Measurements from ENCODE around the gene ST3GAL3.

The ST3GAL3 gene

DNA sequence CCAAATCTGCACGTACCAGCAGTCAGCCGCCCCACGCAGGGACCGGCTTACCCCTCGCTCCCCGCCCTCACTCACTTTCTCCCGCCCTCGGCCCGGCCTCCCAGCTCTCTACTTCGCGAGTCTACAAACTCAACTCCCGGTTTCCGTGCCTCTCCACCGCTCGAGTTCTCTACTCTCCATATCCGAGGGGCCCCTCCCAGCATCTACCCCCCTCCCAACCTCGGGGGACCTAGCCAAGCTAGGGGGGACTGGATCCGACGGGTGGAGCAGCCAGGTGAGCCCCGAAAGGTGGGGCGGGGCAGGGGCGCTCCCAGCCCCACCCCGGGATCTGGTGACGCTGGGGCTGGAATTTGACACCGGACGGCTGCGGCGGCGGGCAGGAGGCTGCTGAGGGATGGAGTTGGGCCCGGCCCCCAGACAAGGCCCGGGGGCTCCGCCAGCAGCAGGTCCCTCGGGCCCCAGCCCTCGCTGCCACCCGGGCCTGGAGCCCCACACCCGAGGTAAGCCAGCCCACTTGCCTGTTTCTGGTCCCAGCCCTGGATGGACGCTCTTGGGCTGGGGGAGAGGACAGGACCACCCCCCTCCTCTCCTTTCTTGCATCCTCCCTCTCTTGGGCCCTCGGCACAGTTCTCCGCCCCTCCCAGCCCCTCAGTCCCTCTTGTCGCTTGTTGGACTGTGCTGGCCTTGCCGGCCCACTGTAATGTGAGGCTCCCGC, 226.2 kb downstream of the ST3GAL3 start, which contains the start of gene ARTN:
TSS of gene ARTN (plus strand) at position 416 of the 715 bp plus-strand sequence. CDS start 1,856 bp downstream, outside the sequence.
- no peak for DNase-seq (ENCODE audit: low read depth)
- TF ChIP-seq, protein P1, sequence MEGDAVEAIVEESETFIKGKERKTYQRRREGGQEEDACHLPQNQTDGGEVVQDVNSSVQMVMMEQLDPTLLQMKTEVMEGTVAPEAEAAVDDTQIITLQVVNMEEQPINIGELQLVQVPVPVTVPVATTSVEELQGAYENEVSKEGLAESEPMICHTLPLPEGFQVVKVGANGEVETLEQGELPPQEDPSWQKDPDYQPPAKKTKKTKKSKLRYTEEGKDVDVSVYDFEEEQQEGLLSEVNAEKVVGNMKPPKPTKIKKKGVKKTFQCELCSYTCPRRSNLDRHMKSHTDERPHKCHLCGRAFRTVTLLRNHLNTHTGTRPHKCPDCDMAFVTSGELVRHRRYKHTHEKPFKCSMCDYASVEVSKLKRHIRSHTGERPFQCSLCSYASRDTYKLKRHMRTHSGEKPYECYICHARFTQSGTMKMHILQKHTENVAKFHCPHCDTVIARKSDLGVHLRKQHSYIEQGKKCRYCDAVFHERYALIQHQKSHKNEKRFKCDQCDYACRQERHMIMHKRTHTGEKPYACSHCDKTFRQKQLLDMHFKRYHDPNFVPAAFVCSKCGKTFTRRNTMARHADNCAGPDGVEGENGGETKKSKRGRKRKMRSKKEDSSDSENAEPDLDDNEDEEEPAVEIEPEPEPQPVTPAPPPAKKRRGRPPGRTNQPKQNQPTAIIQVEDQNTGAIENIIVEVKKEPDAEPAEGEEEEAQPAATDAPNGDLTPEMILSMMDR (IDR thresholded peaks at IDR 0.05; ENCODE audit: insufficient read depth, low read depth, low read length, missing control alignments): no peak
- H3K4me3 ChIP-seq (ENCODE audit: low read depth, low read length): no peak within 1 kb of the TSS

DNA sequence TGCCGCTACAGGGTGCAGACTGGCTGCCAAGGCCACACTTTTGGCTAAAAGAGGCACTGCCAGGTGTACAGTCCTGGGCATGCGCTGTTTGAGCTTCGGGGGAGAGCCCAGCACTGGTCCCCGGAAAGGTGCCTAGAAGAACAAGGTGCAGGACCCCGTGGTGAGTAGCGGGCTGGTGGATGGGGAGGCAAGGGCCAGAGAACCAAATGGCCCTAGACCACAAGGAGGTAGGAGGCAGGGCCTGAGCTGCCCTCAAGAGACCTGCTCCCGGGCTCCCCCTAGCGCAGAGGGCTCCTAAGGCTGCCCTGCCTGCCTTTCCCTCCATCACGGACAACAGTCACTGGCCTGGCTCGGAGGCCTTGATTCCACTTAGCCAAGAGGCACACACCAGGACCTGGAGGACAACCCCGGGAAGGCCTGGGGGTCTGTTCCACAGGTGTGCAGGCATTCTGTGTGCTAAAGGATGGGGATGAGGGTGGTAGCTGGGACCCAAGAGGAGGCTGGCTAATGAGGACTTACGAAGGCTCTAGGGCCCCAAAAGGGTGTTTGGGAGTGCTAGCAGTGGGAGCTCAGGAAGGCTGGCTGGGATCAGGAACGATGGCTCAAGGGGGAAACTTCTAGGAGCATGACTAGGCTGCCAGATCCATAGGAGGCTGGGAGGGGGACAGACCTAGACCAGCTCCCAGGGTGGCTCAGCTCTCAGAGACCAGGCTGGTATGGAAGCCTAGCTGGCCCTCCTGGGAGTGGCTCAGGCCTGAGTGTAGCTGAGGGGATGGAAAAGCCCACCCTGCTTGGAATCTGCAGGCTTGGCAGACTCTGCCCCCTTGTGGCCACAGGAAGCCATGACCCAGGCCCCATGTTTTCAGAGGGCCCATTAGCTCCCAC, 227.0 kb downstream of the ST3GAL3 start:
- no peak overlapping the region for H3K4me3 ChIP-seq (ENCODE audit: low read depth, low read length)
- DNase-seq (ENCODE audit: low read depth): peak; percentile 69
- TF ChIP-seq, protein P1 (IDR thresholded peaks at IDR 0.05; ENCODE audit: insufficient read depth, low read depth, low read length, missing control alignments): peak; percentile 88

DNA sequence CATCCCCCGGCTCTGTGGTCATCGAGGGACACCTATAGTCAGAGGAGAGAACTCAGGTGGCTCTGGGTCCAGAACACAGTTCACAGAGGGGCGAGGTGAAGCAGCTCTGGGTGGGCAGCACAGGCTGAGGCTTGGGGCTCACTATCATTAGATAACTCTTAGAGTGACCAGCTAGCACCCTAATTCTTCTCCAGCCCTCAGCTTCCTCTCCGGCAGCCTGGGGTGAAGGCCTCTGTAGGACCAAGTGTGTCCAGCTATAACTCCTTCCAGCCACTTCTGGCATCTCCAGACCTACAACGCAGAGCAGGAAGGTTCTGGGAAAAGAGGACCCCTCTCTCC, 227.6 kb downstream of the ST3GAL3 start:
- DNase-seq (ENCODE audit: low read depth): no peak
- TF ChIP-seq, protein P1 (IDR thresholded peaks at IDR 0.05; ENCODE audit: insufficient read depth, low read depth, low read length, missing control alignments): no peak
- no peak overlapping the region for H3K4me3 ChIP-seq (ENCODE audit: low read depth, low read length)

DNA sequence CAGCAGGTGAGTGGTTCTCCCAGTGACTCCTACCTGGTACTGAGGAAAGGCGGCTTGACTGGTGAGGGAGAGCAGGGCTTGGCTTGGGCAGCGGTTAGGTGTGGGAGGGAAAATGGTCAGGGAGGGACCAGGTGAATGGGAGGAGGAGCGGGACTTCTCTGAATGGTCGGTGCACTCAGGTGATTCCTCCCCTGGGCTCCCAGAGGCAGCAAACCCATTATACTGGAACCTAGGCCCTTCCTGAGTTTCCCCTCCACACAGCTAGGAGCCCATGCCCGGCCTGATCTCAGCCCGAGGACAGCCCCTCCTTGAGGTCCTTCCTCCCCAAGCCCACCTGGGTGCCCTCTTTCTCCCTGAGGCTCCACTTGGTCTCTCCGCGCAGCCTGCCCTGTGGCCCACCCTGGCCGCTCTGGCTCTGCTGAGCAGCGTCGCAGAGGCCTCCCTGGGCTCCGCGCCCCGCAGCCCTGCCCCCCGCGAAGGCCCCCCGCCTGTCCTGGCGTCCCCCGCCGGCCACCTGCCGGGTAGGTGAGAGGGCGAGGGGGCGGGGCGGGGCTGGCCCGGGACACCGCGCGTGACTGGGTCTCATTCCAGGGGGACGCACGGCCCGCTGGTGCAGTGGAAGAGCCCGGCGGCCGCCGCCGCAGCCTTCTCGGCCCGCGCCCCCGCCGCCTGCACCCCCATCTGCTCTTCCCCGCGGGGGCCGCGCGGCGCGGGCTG, 228.5 kb downstream of the ST3GAL3 start:
- no peak for DNase-seq (ENCODE audit: low read depth)
- TF ChIP-seq, protein P1 (IDR thresholded peaks at IDR 0.05; ENCODE audit: insufficient read depth, low read depth, low read length, missing control alignments): no peak
- no peak overlapping the region for H3K4me3 ChIP-seq (ENCODE audit: low read depth, low read length)

DNA sequence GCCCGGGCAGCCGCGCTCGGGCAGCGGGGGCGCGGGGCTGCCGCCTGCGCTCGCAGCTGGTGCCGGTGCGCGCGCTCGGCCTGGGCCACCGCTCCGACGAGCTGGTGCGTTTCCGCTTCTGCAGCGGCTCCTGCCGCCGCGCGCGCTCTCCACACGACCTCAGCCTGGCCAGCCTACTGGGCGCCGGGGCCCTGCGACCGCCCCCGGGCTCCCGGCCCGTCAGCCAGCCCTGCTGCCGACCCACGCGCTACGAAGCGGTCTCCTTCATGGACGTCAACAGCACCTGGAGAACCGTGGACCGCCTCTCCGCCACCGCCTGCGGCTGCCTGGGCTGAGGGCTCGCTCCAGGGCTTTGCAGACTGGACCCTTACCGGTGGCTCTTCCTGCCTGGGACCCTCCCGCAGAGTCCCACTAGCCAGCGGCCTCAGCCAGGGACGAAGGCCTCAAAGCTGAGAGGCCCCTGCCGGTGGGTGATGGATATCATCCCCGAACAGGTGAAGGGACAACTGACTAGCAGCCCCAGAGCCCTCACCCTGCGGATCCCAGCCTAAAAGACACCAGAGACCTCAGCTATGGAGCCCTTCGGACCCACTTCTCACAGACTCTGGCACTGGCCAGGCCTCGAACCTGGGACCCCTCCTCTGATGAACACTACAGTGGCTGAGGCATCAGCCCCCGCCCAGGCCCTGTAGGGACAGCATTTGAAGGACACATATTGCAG, 229.3 kb downstream of the ST3GAL3 start:
- TF ChIP-seq, protein P1 (IDR thresholded peaks at IDR 0.05; ENCODE audit: insufficient read depth, low read depth, low read length, missing control alignments): no peak
- DNase-seq (ENCODE audit: low read depth): no peak
- H3K4me3 ChIP-seq (ENCODE audit: low read depth, low read length): no peak overlapping the region

DNA sequence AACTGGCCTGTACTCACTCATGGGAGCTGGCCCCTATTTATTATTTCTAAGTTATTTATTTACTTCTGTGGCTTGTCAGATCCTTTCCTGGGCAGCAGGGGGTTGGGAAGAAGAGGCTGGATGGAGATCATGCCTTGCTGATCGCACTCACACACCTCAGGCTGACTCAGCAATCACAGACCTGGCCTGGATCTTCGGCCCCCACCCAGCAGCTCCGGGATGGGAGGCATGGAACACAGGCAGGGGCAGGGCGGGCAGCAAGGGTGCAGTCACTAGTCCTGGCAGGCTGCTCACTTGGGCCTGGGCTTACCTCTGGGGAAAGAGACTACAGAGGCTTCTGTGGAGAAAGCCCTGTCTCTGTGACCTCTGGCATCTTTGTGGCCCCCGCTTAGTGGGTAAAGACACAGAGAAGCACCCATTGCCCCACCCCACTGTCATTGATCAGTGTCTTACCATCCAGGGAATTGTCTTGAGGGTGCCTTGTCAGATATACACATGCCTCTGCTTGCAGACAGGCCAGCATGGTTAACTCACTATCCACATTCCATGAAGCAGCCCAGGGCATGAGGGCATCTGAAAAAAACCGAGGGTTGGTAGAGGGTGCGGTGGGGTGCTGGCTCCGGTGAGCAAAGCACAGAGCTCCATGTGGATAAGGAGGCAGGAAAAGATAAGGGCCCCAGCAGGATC, 230.0 kb downstream of the ST3GAL3 start:
- no peak for DNase-seq (ENCODE audit: low read depth)
- H3K4me3 ChIP-seq (ENCODE audit: low read depth, low read length): no peak overlapping the region
- TF ChIP-seq, protein P1 (IDR thresholded peaks at IDR 0.05; ENCODE audit: insufficient read depth, low read depth, low read length, missing control alignments): no peak
